ENCODE data around the gene CLNS1A. TPM values are rescaled to one million over a fixed set of nuclear protein-coding genes. Genes with fewer than 3 reads are reported as not detected.

The CLNS1A gene
- polyA plus RNA-seq, 5 donors: 161 to 204 (median 181) TPM

Other genes with a start within 250 kb of the CLNS1A start
- 10 to 100 TPM; 45.9 to 66.2 (median 57.3) TPM for gene PAK1, start 163.7 kb downstream of the CLNS1A start, polyA plus RNA-seq (ENCODE audit: insufficient read depth in 1 of 5, insufficient read length in 5 of 5, low replicate concordance in 1 of 5)
- 1 to 10 TPM; 2.0 to 3.7 (median 2.9) TPM for gene AQP11, start 47.8 kb downstream of the CLNS1A start, polyA plus RNA-seq (ENCODE audit: insufficient read depth in 1 of 5, insufficient read length in 5 of 5, low replicate concordance in 1 of 5)
- 10 to 100 TPM; 36.6 to 82.3 (median 79.3) TPM for gene RSF1, start 182.9 kb upstream of the CLNS1A start, polyA plus RNA-seq (ENCODE audit: insufficient read depth in 1 of 5, insufficient read length in 5 of 5, low replicate concordance in 1 of 5)
- 10 to 100 TPM; 45.6 to 65.4 (median 58.9) TPM for gene AAMDC, start 183.3 kb upstream of the CLNS1A start, polyA plus RNA-seq (ENCODE audit: insufficient read depth in 1 of 5, insufficient read length in 5 of 5, low replicate concordance in 1 of 5)